GM19240 (cell line): ENCODE measurements around the gene TEX52.
"Not testable (repeated sequence)": the region's sequence is repeated elsewhere in the genome, so short reads cannot be mapped to it uniquely, and the experiment has no call there.

Experiments
- DNase-seq: peaks from one replicate; pipeline ENCODE4 v3.0.0; 2011; ENCODE audit warnings: low spot score; ENCODE audit not compliant: insufficient read length

Gene TEX52

DNA sequence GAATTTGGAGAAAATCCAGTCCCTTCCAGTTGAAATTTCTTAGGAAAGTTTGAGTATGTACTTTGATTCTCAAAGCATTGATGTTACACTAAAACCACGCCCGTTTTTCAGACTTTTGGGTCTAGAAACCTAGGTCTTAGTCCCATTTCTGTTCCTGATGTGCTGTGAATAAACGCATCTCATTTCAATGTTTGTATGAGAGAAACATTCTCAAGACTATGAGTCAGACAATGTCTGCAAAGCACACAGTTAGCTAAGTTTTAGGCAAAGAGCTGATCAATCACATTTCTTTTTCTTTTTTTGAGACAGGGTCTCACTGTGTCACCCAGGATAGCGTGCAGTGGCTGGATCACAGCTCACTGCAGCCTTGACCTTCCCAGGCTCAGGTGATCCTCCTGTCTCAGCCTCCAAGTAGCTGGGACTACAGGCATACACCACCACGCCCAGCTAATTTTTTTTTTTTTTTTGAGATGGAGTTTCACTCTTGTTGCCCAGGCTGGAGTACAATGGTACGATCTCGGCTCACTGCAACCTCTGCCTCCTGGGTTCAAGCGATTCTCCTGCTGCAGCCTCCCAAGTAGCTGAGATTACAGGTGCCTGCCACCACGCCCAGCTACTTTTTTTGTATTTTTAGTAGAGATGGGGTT, 12.3 kb upstream of the TEX52 start:
- not testable (repeated sequence) for DNase-seq

- no peak for DNase-seq
Measured at GRCh38 chr12:2864198-2864597, 7.4 kb upstream of the TEX52 start.

DNA sequence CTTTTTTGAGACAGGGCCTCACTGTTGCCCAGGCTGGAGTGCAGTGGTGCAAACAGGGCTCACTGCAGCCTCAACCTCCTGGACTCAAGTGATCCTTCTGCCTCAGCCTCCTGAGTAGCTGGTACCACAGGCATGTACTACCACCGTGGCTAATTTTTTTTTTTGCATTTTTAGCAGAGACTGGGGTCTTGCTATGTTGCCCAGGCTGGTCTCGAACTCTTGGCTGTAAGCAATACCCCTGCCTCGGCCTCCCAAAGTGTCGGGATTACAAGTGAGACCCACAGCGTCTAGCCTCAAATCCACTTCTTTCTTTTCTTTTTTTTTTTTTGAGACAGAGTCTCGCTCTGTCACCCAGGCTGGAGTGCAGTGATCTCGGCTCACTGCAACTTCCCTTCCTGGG, 6.6 kb upstream of the TEX52 start:
- not testable (repeated sequence) for DNase-seq

- DNase-seq, result no peak
Measured at GRCh38 chr12:2862876-2863275, 6.0 kb upstream of the TEX52 start.

DNA sequence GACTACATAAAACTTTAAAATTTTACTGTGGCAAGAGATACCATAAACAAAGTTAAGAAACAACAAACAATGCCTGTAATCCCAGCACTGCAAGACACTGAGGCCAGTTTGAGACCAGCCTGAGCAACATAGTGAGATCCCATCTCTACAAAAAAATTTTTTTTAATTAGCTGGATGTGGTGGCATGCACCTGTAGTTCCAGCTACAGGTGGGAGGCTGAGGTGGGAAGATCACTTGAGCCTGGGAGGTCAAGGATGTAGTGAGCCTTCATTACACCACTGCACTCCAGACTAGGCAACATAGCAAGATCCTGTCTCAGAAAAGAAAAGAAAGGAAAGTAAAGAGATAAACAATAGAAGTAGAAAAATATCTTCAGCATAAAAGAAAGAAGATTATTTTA, 3.3 kb upstream of the TEX52 start:
- no peak for DNase-seq

GRCh38 chr12:2858944-2859421, 2.1 kb upstream of the TEX52 start:
- no peak for DNase-seq

DNA sequence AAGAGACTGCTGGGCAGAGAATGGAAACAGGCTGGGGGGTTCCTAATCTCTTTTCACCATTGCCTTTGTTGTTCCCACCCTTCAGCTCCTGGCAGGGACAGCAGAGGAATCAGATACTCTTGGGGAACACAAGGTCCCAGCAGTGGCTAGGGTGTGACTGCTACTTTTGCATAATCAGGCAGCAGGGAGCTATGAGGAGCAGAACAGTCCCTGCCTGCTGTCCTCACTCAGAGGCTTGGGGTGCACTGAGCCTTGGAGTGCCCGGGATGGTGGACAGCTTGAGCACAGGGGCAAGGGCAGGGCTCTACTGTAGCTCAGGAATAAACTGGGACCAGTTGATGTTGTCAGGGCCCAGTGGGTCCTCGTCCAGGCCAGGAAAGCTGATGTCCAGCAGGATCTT, 1.5 kb upstream of the TEX52 start:
- DNase-seq, result no peak

DNA sequence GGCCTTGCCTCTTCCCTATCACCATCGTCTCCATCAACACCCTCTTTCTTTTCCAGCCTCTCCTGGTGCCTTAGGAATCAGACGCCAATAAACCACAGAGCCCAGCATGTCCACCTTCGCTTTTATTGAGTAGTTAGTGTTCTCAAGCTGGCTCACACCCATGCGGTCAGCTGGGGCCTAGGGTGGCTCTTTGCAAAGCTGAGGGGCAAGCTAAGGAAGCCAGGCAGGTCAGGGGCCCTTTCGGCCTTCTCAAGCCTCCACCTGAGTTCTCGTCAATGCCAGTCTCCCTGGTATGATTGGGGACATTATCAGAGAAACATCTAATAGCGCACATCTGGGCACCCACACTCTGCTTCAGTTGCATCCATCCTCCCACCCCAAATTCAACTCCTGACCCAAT, 737 bp upstream of the TEX52 start:
- no peak for DNase-seq

- no peak for DNase-seq
Measured at GRCh38 chr12:2856051-2856450, 788 bp downstream of the TEX52 start.

- DNase-seq, result no peak
Measured at GRCh38 chr12:2855546-2855945, 1.3 kb downstream of the TEX52 start.

DNA sequence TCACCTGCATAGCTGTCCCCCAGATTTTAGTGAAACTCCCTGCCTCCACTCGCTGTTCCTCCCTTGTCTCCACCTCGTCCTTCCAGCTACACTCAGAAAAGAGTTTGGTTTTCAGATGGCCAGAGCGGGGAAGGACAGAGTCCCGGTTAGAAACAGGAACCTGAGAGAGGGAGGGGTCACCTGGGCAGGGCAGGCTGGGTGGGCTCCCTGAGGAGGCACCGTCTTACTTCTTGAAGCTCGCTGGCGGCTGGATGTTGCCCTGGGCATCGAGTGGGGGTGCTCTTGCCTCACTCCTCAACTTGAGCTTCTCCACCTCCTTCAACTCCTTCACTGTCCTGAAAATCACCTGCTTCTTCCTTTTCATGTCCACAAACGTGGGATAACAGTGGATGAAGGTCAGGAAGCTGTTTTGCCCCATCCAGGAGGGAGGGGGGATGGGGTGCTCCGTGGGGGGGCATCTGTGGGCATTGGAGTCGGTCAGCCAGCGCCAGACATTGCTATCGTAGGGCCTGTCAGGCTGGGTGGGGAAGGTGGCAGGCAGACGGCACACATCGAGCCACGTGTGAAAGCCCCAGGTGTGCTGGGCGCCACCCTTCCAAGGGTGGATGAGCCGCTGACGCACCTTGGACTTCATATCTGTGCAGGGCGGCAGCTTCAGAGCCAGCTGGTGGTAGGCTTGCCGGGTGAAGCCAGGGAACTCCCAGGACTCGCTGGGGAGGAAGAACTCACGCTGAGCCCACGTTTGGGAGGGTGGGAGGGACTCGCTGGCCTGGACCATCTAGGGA, 2.0 kb downstream of the TEX52 start:
- DNase-seq, result no peak

- DNase-seq, result peak; percentile 23
Measured at GRCh38 chr12:2853626-2854025, 3.2 kb downstream of the TEX52 start.

DNA sequence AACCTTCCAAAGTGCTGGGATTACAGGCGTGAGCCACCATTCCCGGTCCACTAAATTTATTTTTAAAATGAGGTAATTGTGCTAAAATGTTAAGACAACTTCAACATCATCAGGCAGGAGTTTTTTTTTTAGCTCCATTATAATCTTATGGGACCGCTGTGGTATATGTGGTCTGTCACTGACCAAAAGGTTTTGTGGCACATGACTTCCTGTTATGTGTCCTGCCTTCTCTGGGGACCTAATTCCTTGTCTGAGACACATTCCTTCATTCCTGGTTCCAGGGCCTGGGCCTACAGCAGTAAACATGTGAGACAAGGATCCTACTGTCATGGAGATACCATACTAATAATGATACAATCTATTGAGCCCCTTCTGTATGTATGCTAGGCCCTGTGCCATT, 4.9 kb downstream of the TEX52 start:
- no peak for DNase-seq

- no peak for DNase-seq
Measured at GRCh38 chr12:2845280-2845679, 11.6 kb downstream of the TEX52 start.

- DNase-seq, result no peak
Measured at GRCh38 chr12:2844786-2845185, 12.1 kb downstream of the TEX52 start.

- DNase-seq, result no peak
Measured at GRCh38 chr12:2842948-2843347, 13.9 kb downstream of the TEX52 start.

DNA sequence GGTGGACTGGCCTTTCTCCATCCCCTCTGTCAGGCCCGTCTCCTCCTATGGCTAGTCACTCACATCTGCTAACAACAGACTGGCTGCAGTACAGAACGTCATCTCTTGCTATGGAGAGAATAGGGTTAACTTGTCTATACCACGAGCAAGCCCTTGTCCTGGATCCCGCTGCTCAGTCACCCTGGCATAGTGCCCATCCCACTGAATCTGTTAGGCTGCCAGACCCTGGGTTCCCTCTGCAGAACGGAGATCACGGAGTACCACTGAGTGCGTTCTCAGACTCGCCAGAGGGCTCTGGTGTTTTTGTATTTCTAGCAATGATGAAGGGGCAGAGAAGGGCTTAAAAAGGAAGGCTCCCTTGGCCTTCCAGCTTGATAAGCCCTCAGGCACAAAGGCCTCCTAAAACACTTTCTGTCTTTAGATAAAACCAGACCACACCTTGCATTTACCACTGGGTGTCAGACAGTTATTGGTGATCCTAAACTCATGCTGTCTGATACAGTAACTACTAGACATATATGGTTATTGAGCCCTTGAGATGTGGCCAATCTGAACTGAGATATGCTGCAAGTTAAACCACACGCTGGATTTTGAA, 15.7 kb downstream of the TEX52 start:
- no peak for DNase-seq

DNA sequence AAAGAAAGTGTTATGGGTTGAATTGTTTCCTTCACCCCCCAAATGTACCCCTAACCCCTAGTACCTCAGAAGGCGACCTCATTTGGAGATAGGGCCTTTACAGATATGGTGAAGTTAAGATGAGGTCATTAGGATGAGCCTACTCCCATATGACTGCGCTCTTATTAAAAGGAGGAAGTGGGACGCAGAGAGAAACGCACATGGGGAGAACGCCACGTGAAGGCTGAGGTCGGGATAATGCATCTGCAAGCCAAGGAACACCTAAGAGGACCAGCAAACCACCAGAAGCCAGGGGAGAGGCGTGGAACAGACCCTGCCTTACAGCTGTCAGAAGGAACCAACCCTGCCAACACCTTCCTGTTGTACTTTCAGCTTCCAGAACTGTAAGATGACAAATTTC, 20.3 kb downstream of the TEX52 start:
- no peak for DNase-seq

GRCh38 chr12:2835691-2836403, 21.0 kb downstream of the TEX52 start:
- DNase-seq, result no peak

- no peak for DNase-seq
Measured at GRCh38 chr12:2834581-2835491, 22.0 kb downstream of the TEX52 start, which contains the start of gene NRIP2. NRIP2 (minus strand) TSS chr12:2835035; CDS start chr12:2834983, 52 bp downstream.

DNA sequence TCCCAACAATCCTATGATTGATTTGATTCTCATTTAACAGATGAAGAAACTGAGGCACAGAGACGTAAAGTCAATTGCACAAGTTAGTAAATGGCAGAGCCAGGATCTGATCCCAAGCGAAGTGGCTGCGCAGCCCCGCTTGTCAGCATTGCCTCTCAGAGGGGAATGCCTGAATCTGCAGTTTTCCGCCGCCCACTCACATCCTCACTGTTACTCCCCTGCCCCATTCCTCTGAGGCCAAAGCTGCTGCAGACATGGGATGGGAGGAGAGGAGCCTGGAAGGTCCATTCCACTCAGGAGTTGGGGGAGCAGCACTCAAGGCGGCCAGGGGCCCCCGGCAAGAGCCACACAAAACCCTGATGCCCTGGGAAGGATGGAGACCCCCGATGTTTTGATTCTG, 23.0 kb downstream of the TEX52 start:
- DNase-seq, result no peak
